Upper lobe of left lung (tissue), 6 donors: ENCODE results near the gene ABCC6. TPM values are rescaled to one million over a fixed set of nuclear protein-coding genes. Genes with fewer than 3 reads are reported as not detected.

Experiments
- ATAC-seq, 2 donors: fragments of 200-7000 bp; cut with Tn5 transposase; one replicate each; pipeline ENCODE4 v1.9.1; 2022; ENCODE audit warnings: mild to moderate bottlenecking in 2 of 2, moderate library complexity in 2 of 2; ENCODE audit not compliant: low FRiP score in 2 of 2
- DNase-seq, 2 donors: peaks; one replicate each; pipeline ENCODE4 v3.0.0-alpha.2; 2019 to 2020
- H3K27ac ChIP-seq, 4 donors: fragments of 200-600 bp; sonication (generic); one replicate each; pipeline ENCODE4 v1.5.1; 2016 to 2019
- H3K27me3 ChIP-seq, 4 donors: fragments of 200-600 bp; sonication (generic); one replicate each; pipeline ENCODE4 v1.5.1; 2017 to 2019
- H3K36me3 ChIP-seq, 4 donors: fragments of 200-600 bp; sonication (generic); one replicate each; pipeline ENCODE4 v1.5.1; 2016 to 2019
- H3K4me1 ChIP-seq, 4 donors: fragments of 200-600 bp; sonication (generic); one replicate each; pipeline ENCODE4 v1.5.1; 2018 to 2019
- H3K4me3 ChIP-seq, 4 donors: fragments of 200-600 bp; sonication (generic); one replicate each; pipeline ENCODE4 v1.5.1; 2017 to 2019; ENCODE audit warnings: mild to moderate bottlenecking in 2 of 4, moderate library complexity in 1 of 4
- H3K9me3 ChIP-seq, 4 donors: fragments of 200-600 bp; sonication (generic); one replicate each; pipeline ENCODE4 v1.5.1; 2018 to 2019
- EP300 ChIP-seq, 4 donors: sonication (generic); formaldehyde crosslinking; IDR thresholded peaks; one replicate each; pipeline ENCODE4 v1.5.1; 2017; ENCODE audit warnings: antibody characterized with exemption in 4 of 4, control low read depth in 2 of 4
- POLR2A ChIP-seq, 4 donors: fragments of 450-650 bp; IDR thresholded peaks; one replicate each; pipeline ENCODE4 v1.5.1; 2016 to 2017; ENCODE audit warnings: antibody characterized with exemption in 4 of 4, mild to moderate bottlenecking in 2 of 4
- POLR2AphosphoS5 ChIP-seq, 2 donors: sonication (generic); formaldehyde crosslinking; IDR thresholded peaks; one replicate each; pipeline ENCODE4 v1.5.1; 2017; ENCODE audit warnings: antibody characterized with exemption in 2 of 2
- WGBS, 2 donors: methylation state at CpG; one replicate each; pipeline ENCODE4 v1.1.5; 2017 to 2018; 5-methylcytosine and 5-hydroxymethylcytosine counted together
- total RNA-seq, 6 donors: library from RNA; depleted of rRNA in 4 of 6; stranded (reverse); fragments of >200 nt in 4 of 6; gene quantifications; one replicate each; pipeline versions ENCODE4 v1.1.0 to v1.2.1, GENCODE V29; 2016 to 2021
- TF ChIP-seq, protein P1 (sequence below), 6 experiments: fragments of 450-650 bp in 4 of 6; fragments of 200-600 bp in 2 of 6; sonication (generic) in 2 of 6; IDR thresholded peaks; one replicate each; pipeline ENCODE4 v1.5.1; 2016 to 2019; ENCODE audit warnings: antibody characterized with exemption in 6 of 6
- donor health status: DM: no; HTN: no; CAD: no; lungs with moderate emphysema.
- donor health status: DM: no; HTN: yes; CAD: no; lungs with severe emphysema.

The ABCC6 gene
- total RNA-seq, 6 donors from 2014 or later, result 31.9 to 148 (median 41.8) TPM

DNA sequence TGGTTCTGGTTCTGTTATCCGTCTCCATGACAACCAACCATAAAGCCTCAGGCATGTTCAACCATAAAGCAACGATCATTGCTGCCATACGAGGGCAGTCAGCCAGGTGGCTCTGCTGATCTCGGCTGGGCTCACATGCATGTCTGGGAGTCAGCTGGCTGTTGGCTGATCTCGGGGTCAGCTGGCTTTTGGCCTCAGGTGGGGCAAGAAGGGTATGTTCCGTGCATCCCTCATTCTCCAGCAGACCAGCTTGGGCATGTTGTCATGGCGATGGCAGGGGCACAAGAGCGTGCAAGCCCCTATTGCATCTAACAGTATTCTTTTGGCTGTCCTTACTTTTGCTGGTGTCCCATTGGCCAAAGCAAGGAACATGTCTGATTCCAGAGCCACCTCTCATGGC, 86.2 kb downstream of the ABCC6 start:
- peaks cover 16 to 96% (median 81%) of the 10 kb centered on the region in 4 donors for H3K36me3 ChIP-seq
- H3K27ac ChIP-seq, result no peak overlapping the region
- H3K4me1 ChIP-seq, result no peaks in the 10 kb centered on the region
- ATAC-seq (no peak), DNase-seq (no peak)
- no peak for TF ChIP-seq POLR2A (IDR thresholded peaks at IDR 0.05)
- TF ChIP-seq, protein P1, sequence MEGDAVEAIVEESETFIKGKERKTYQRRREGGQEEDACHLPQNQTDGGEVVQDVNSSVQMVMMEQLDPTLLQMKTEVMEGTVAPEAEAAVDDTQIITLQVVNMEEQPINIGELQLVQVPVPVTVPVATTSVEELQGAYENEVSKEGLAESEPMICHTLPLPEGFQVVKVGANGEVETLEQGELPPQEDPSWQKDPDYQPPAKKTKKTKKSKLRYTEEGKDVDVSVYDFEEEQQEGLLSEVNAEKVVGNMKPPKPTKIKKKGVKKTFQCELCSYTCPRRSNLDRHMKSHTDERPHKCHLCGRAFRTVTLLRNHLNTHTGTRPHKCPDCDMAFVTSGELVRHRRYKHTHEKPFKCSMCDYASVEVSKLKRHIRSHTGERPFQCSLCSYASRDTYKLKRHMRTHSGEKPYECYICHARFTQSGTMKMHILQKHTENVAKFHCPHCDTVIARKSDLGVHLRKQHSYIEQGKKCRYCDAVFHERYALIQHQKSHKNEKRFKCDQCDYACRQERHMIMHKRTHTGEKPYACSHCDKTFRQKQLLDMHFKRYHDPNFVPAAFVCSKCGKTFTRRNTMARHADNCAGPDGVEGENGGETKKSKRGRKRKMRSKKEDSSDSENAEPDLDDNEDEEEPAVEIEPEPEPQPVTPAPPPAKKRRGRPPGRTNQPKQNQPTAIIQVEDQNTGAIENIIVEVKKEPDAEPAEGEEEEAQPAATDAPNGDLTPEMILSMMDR (IDR thresholded peaks at IDR 0.05), result no peak
- TF ChIP-seq POLR2AphosphoS5 (IDR thresholded peaks at IDR 0.05), result no peak
- TF ChIP-seq EP300 (IDR thresholded peaks at IDR 0.05), result no peak
- no peak overlapping the region for H3K4me3 ChIP-seq
- WGBS, 2 donors, result 89 to 94% methylated on average over 8 of the region's 8 CpGs
- H3K27me3 ChIP-seq, result no peaks in the 10 kb centered on the region
- no peaks in the 10 kb centered on the region for H3K9me3 ChIP-seq

DNA sequence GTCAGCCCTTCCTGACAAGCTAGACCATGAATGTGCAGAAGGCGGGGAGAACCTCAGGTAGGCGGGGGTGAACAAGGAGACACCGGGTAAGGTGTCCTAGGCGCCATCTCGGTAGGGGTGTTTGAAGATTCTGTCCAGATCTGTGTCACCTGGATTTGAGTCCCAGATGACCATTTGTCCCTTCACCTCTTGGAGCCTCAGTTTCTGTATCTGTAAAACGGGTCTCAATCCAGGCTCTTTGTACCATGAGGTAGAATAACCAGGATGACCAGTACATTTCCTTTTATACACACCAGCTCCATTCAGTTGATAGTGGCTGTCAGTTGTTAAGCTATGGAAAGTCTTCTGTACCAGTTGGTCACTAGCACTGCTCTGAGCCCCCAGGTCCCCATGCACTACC, 86.7 kb downstream of the ABCC6 start:
- no peak for ATAC-seq
- Histone ChIP-seq H3K27ac (no peak overlapping the region), H3K4me1 (no peaks in the 10 kb centered on the region), H3K4me3 (no peak overlapping the region), H3K9me3 (no peaks in the 10 kb centered on the region), H3K36me3 (peaks cover 16 to 96% (median 81%) of the 10 kb centered on the region in 4 donors), H3K27me3 (no peaks in the 10 kb centered on the region)
- WGBS, 2 donors, result 95 to 97% methylated on average over 6 of the region's 6 CpGs
- no peak for DNase-seq
- TF ChIP-seq POLR2AphosphoS5 (IDR thresholded peaks at IDR 0.05) (no peak), EP300 (IDR thresholded peaks at IDR 0.05) (no peak), POLR2A (IDR thresholded peaks at IDR 0.05) (no peak)
- TF ChIP-seq, protein P1 (IDR thresholded peaks at IDR 0.05), result no peak

DNA sequence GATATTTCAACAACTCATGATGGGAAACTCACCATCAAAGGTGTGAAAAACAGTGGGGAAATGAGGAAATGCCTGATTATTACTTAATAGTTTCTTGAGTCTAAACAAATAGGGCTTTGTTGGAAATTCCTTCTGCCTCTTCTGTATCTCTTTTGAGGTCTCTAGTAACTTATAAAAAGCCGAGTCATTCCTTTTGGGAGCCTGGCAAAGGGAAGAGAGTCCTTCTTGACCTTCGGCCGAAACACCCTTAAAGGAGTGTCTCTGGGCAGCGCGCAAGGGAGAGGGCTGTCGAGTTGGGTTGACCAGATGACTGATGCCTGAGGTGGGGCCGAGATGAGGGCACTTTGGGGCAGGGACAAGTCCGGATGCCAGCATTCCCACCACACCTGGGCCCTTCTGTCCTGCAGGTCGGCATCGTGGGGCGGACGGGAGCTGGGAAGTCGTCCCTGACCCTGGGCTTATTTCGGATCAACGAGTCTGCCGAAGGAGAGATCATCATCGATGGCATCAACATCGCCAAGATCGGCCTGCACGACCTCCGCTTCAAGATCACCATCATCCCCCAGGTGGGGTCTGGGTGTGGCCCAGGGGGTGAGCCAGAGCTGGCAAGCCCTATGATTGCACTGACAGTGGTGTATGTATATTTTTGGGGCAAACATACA, 89.2 kb downstream of the ABCC6 start:
- 96 to 97% methylated on average over 20 to 21 of the region's 21 CpGs for WGBS, 2 donors
- no peaks in the 10 kb centered on the region for H3K27me3 ChIP-seq
- H3K27ac ChIP-seq, result no peak overlapping the region
- TF ChIP-seq, protein P1 (IDR thresholded peaks at IDR 0.05), result no peak
- TF ChIP-seq POLR2A (IDR thresholded peaks at IDR 0.05), result no peak
- TF ChIP-seq EP300 (IDR thresholded peaks at IDR 0.05), result no peak
- no peak for TF ChIP-seq POLR2AphosphoS5 (IDR thresholded peaks at IDR 0.05)
- ATAC-seq (no peak), DNase-seq (peak in 1 of 2 donors; percentile 58)
- no peaks in the 10 kb centered on the region for H3K9me3 ChIP-seq
- no peak overlapping the region for H3K4me3 ChIP-seq
- no peaks in the 10 kb centered on the region for H3K4me1 ChIP-seq
- peaks cover 12 to 93% (median 77%) of the 10 kb centered on the region in 4 donors for H3K36me3 ChIP-seq

DNA sequence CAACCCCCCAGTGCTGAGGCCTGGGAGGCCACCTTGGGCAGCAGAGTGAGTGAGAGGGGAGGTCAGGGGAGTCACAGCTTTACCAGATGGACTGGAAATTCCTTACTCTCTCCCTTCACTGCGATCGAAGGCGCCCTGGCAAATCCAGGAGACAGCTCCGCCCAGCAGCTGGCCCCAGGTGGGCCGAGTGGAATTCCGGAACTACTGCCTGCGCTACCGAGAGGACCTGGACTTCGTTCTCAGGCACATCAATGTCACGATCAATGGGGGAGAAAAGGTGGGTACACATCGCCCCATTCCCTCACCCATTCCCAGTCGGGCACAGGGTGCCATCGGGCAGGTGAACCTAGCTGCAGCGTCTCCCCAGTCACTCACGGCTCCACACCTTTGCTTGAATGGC, 91.6 kb downstream of the ABCC6 start:
- Histone ChIP-seq H3K9me3 (no peaks in the 10 kb centered on the region), H3K27me3 (no peaks in the 10 kb centered on the region), H3K4me3 (no peak overlapping the region), H3K36me3 (peaks cover 6 to 76% (median 57%) of the 10 kb centered on the region in 4 donors), H3K27ac (no peak overlapping the region), H3K4me1 (peaks cover 0 to 6% (median 0%) of the 10 kb centered on the region in 4 donors)
- no peak for DNase-seq
- WGBS, 2 donors, result 96% methylated on average over 13 to 15 of the region's 15 CpGs
- no peak for ATAC-seq
- TF ChIP-seq POLR2A (IDR thresholded peaks at IDR 0.05) (no peak), EP300 (IDR thresholded peaks at IDR 0.05) (no peak), POLR2AphosphoS5 (IDR thresholded peaks at IDR 0.05) (no peak)
- TF ChIP-seq, protein P1 (IDR thresholded peaks at IDR 0.05), result no peak

DNA sequence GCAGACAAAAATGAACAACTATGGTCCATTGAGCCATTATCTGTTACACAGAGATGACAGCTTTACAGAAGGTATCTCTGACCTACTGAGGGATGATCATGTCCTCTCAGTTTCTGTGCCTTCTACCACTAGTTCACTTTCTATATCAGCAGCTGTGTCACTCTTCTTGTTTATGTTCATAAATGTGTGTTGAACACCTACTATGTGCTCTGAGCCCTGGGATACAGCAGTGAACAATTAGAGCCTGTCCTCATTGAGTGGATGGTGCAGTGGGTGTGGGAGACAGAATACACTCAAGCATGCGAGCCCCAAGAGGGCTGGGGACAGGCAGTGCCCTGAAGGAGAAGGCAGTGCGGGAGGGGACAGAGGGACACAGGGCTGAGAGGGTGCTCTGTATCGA, 92.1 kb downstream of the ABCC6 start:
- DNase-seq, result no peak
- Histone ChIP-seq H3K9me3 (no peaks in the 10 kb centered on the region), H3K27me3 (no peaks in the 10 kb centered on the region), H3K4me1 (peaks cover 0 to 6% (median 0%) of the 10 kb centered on the region in 4 donors), H3K4me3 (no peak overlapping the region), H3K27ac (no peak overlapping the region), H3K36me3 (peaks cover 5 to 76% (median 53%) of the 10 kb centered on the region in 4 donors)
- TF ChIP-seq EP300 (IDR thresholded peaks at IDR 0.05) (no peak), POLR2A (IDR thresholded peaks at IDR 0.05) (no peak), POLR2AphosphoS5 (IDR thresholded peaks at IDR 0.05) (no peak)
- TF ChIP-seq, protein P1 (IDR thresholded peaks at IDR 0.05), result no peak
- no peak for ATAC-seq
- WGBS, 2 donors, result 90 to 100% methylated on average over 3 of the region's 3 CpGs
